ENCODE results near the gene CTNNA3. TPM values are rescaled to one million over a fixed set of nuclear protein-coding genes. Genes with fewer than 3 reads are reported as not detected.

Gene CTNNA3
- total RNA-seq, 1 donor from 2014 or later, result 0.46 TPM

GRCh38 chr10:67011480-67011879 lies 684.5 kb downstream of the CTNNA3 start:
- DNase-seq (ENCODE audit: low read depth), result no peak
- no peak for TF ChIP-seq CTCF (conservative IDR thresholded peaks at IDR 0.05; ENCODE audit: low read depth, low read length)
- H3K4me3 ChIP-seq (ENCODE audit: low read depth, low read length), result no peak overlapping the region

GRCh38 chr10:67005981-67006380 lies 690.0 kb downstream of the CTNNA3 start:
- H3K4me3 ChIP-seq (ENCODE audit: low read depth, low read length), result no peak overlapping the region
- TF ChIP-seq CTCF (conservative IDR thresholded peaks at IDR 0.05; ENCODE audit: low read depth, low read length), result no peak
- no peak for DNase-seq (ENCODE audit: low read depth)

GRCh38 chr10:67004690-67005089 lies 691.3 kb downstream of the CTNNA3 start:
- no peak for TF ChIP-seq CTCF (conservative IDR thresholded peaks at IDR 0.05; ENCODE audit: low read depth, low read length)
- DNase-seq (ENCODE audit: low read depth), result no peak

GRCh38 chr10:66999762-67000545 lies 696.0 kb downstream of the CTNNA3 start:
- no peak for TF ChIP-seq CTCF (conservative IDR thresholded peaks at IDR 0.05; ENCODE audit: low read depth, low read length)
- no peak overlapping the region for H3K4me3 ChIP-seq (ENCODE audit: low read depth, low read length)
- DNase-seq (ENCODE audit: low read depth), result no peak

More at GRCh38 chr10:67004690-67005089, 691.3 kb downstream of the CTNNA3 start:
- no peak overlapping the region for H3K4me3 ChIP-seq (ENCODE audit: low read depth, low read length)

GRCh38 chr10:66996996-66997395 lies 699.0 kb downstream of the CTNNA3 start:
- no peak for DNase-seq (ENCODE audit: low read depth)
- no peak overlapping the region for H3K4me3 ChIP-seq (ENCODE audit: low read depth, low read length)
- no peak for TF ChIP-seq CTCF (conservative IDR thresholded peaks at IDR 0.05; ENCODE audit: low read depth, low read length)

- no peak overlapping the region for H3K4me3 ChIP-seq (ENCODE audit: low read depth, low read length)
- TF ChIP-seq CTCF (conservative IDR thresholded peaks at IDR 0.05; ENCODE audit: low read depth, low read length), result no peak
- DNase-seq (ENCODE audit: low read depth), result no peak
These were observed 705.7 kb downstream of the CTNNA3 start for GRCh38 chr10:66990143-66990830.
